SK-N-SH treated with all-trans-retinoic acid at 6 μM for 48 hours (cell line): Measurements from ENCODE around the gene INMT.

ENCODE experiments used
- ATAC-seq: fragments of 200-7000 bp; cut with Tn5 transposase; 3 replicates; pipeline ENCODE4 v1.9.1; 2020; ENCODE audit warnings: mild to moderate bottlenecking, moderate library complexity
- BACH2 ChIP-seq: fragments of 250-450 bp; sonication (Bioruptor Pico); IDR thresholded peaks from 2 replicates; pipeline ENCODE4 v1.9.0; 2021; ENCODE audit warnings: mild to moderate bottlenecking, borderline replicate concordance
- CSDC2 ChIP-seq: fragments of 250-450 bp; sonication (Bioruptor Pico); IDR thresholded peaks from 2 replicates; pipeline ENCODE4 v1.5.0; 2020; ENCODE audit warnings: mild to moderate bottlenecking, moderate library complexity
- GLIS3 ChIP-seq: fragments of 250-450 bp; sonication (Bioruptor Pico); IDR thresholded peaks from 2 replicates; pipeline ENCODE4 v1.5.0; 2020; ENCODE audit warnings: mild to moderate bottlenecking, moderate library complexity
- ISL1 ChIP-seq: fragments of 250-450 bp; sonication (Bioruptor Pico); IDR thresholded peaks from 2 replicates; pipeline ENCODE4 v2.1.2; 2022; ENCODE audit warnings: mild to moderate bottlenecking, moderate library complexity
- OSR1 ChIP-seq: fragments of 250-450 bp; sonication (Bioruptor Pico); IDR thresholded peaks from 2 replicates; pipeline ENCODE4 v1.8.0; 2022; ENCODE audit warnings: moderate library complexity, mild to moderate bottlenecking, inconsistent platforms
- PPARA ChIP-seq: fragments of 250-450 bp; sonication (Bioruptor Pico); IDR thresholded peaks from 2 replicates; pipeline ENCODE4 v1.5.0; 2020; ENCODE audit warnings: mild to moderate bottlenecking, borderline replicate concordance
- RARB ChIP-seq: fragments of 250-450 bp; sonication (Bioruptor Pico); IDR thresholded peaks from 2 replicates; pipeline ENCODE4 v1.8.0; 2021; ENCODE audit warnings: mild to moderate bottlenecking, moderate library complexity
- SNAI2 ChIP-seq: fragments of 250-450 bp; sonication (Bioruptor Pico); IDR thresholded peaks from 2 replicates; pipeline ENCODE4 v1.5.0; 2020; ENCODE audit warnings: mild to moderate bottlenecking, moderate library complexity
- TCF4 ChIP-seq: fragments of 250-450 bp; sonication (Bioruptor Pico); IDR thresholded peaks from 2 replicates; pipeline ENCODE4 v1.8.0; 2021; ENCODE audit warnings: mild to moderate bottlenecking, moderate library complexity, borderline replicate concordance
- TOX ChIP-seq: fragments of 250-450 bp; sonication (Bioruptor Pico); IDR thresholded peaks from 2 replicates; pipeline ENCODE4 v1.8.0; 2021; ENCODE audit warnings: mild to moderate bottlenecking, moderate library complexity, borderline replicate concordance
- ZC3H10 ChIP-seq: fragments of 250-450 bp; sonication (Bioruptor Pico); IDR thresholded peaks from 2 replicates; pipeline ENCODE4 v1.5.1; 2021; ENCODE audit warnings: mild to moderate bottlenecking, moderate library complexity
- ZFP3 ChIP-seq: fragments of 250-450 bp; sonication (Bioruptor Pico); IDR thresholded peaks from 2 replicates; pipeline ENCODE4 v1.5.0; 2020; ENCODE audit warnings: mild to moderate bottlenecking, moderate library complexity
- ZFP30 ChIP-seq: fragments of 450-650 bp; formaldehyde crosslinking; IDR thresholded peaks from 2 replicates; pipeline ENCODE4 v1.5.0; 2022; ENCODE audit warnings: mild to moderate bottlenecking, moderate library complexity
- ZNF565 ChIP-seq: fragments of 450-650 bp; formaldehyde crosslinking; conservative IDR thresholded peaks from 2 replicates; pipeline ENCODE4 v1.5.0; 2020; ENCODE audit warnings: low read depth, mild to moderate bottlenecking, moderate library complexity
- ZNF70 ChIP-seq: fragments of 450-650 bp; formaldehyde crosslinking; IDR thresholded peaks from 2 replicates; pipeline ENCODE4 v1.5.0; 2020; ENCODE audit warnings: mild to moderate bottlenecking, moderate library complexity
- ZNF8 ChIP-seq: fragments of 450-650 bp; formaldehyde crosslinking; IDR thresholded peaks from 2 replicates; pipeline ENCODE4 v1.5.0; 2020; ENCODE audit warnings: mild to moderate bottlenecking, moderate library complexity
- TF ChIP-seq, protein P1 (sequence below): fragments of 250-450 bp; sonication (Bioruptor Pico); IDR thresholded peaks from 2 replicates; pipeline ENCODE4 v1.8.0; 2021; ENCODE audit warnings: low read depth, mild to moderate bottlenecking, moderate library complexity, borderline replicate concordance
- TF ChIP-seq, protein P2 (sequence below): fragments of 250-450 bp; sonication (Bioruptor Pico); IDR thresholded peaks from 2 replicates; pipeline ENCODE4 v1.8.0; 2020; ENCODE audit warnings: mild to moderate bottlenecking, moderate library complexity, borderline replicate concordance
- TF ChIP-seq, protein P3 (sequence below): fragments of 250-450 bp; sonication (Bioruptor Pico); IDR thresholded peaks from 2 replicates; pipeline ENCODE4 v1.5.1; 2020; ENCODE audit warnings: low read depth, mild to moderate bottlenecking, moderate library complexity
- TF ChIP-seq, protein P4 (sequence below): fragments of 250-450 bp; sonication (Bioruptor Pico); IDR thresholded peaks from 2 replicates; pipeline ENCODE4 v1.5.0; 2020; ENCODE audit warnings: mild to moderate bottlenecking, moderate library complexity
- TF ChIP-seq, protein P5 (sequence below): fragments of 250-450 bp; sonication (Bioruptor Pico); IDR thresholded peaks from 2 replicates; pipeline ENCODE4 v1.5.1; 2021; ENCODE audit warnings: mild to moderate bottlenecking, moderate library complexity

Gene INMT

DNA sequence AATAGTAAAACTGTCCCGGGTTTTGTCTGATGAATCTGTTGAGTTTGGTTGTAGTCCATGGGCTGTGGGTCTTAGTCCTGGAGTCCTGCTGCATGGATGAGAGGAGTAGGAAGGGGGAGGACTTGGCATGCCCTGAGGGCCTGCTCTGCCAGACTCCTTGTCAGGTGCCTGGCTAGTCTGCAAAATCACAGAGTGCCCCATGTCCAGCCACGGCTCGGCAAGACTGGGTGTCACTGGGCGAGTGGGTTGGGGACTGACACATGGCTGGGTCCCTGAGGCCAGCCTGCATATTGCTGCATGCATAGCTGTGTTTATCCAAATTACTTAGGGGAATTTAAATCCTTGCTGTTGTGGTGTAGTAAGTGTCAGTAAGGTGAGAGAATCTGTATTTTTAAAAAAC lies 29.0 kb downstream of the INMT start:
- ATAC-seq: no peak
- no peak for TF ChIP-seq CSDC2
- no peak for TF ChIP-seq TOX
- TF ChIP-seq, protein P1, sequence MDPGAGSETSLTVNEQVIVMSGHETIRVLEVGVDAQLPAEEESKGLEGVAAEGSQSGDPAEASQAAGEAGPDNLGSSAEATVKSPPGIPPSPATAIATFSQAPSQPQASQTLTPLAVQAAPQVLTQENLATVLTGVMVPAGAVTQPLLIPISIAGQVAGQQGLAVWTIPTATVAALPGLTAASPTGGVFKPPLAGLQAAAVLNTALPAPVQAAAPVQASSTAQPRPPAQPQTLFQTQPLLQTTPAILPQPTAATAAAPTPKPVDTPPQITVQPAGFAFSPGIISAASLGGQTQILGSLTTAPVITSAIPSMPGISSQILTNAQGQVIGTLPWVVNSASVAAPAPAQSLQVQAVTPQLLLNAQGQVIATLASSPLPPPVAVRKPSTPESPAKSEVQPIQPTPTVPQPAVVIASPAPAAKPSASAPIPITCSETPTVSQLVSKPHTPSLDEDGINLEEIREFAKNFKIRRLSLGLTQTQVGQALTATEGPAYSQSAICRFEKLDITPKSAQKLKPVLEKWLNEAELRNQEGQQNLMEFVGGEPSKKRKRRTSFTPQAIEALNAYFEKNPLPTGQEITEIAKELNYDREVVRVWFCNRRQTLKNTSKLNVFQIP (CRISPR knock-in tag): no peak
- no peak for TF ChIP-seq TCF4
- TF ChIP-seq RARB (CRISPR knock-in tag): no peak
- TF ChIP-seq GLIS3 (CRISPR knock-in tag): no peak
- TF ChIP-seq ISL1 (CRISPR knock-in tag): no peak

DNA sequence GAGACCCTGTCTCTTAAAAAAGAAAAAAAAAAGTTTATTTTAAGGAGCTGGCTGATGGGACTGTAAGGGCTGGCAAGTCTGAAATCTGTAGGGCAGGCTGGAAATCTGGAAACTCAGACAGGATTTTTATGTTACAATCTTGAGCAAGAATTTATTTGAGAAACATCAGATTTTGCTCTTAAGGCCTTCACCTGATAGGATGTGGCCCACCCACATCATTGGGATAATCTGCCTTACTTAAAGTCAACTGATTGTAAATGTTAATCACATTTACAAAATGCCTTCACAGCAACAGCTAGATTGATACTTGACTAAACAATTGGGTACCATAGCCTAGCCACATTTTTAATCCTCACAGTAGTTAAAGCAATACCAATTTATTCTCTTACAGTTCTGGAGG lies 30.8 kb downstream of the INMT start:
- no peak for TF ChIP-seq GLIS3 (CRISPR knock-in tag)
- no peak for TF ChIP-seq ZC3H10 (CRISPR knock-in tag)
- TF ChIP-seq ZNF565: no peak
- no peak for TF ChIP-seq ZFP30
- TF ChIP-seq, protein P2, sequence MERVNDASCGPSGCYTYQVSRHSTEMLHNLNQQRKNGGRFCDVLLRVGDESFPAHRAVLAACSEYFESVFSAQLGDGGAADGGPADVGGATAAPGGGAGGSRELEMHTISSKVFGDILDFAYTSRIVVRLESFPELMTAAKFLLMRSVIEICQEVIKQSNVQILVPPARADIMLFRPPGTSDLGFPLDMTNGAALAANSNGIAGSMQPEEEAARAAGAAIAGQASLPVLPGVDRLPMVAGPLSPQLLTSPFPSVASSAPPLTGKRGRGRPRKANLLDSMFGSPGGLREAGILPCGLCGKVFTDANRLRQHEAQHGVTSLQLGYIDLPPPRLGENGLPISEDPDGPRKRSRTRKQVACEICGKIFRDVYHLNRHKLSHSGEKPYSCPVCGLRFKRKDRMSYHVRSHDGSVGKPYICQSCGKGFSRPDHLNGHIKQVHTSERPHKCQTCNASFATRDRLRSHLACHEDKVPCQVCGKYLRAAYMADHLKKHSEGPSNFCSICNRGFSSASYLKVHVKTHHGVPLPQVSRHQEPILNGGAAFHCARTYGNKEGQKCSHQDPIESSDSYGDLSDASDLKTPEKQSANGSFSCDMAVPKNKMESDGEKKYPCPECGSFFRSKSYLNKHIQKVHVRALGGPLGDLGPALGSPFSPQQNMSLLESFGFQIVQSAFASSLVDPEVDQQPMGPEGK (CRISPR knock-in tag): no peak
- TF ChIP-seq, protein P3, sequence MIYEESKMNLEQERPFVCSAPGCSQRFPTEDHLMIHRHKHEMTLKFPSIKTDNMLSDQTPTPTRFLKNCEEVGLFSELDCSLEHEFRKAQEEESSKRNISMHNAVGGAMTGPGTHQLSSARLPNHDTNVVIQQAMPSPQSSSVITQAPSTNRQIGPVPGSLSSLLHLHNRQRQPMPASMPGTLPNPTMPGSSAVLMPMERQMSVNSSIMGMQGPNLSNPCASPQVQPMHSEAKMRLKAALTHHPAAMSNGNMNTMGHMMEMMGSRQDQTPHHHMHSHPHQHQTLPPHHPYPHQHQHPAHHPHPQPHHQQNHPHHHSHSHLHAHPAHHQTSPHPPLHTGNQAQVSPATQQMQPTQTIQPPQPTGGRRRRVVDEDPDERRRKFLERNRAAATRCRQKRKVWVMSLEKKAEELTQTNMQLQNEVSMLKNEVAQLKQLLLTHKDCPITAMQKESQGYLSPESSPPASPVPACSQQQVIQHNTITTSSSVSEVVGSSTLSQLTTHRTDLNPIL (CRISPR knock-in tag): no peak
- TF ChIP-seq, protein P1 (CRISPR knock-in tag): no peak
- no peak for TF ChIP-seq ZNF8
- no peak for TF ChIP-seq CSDC2
- no peak for TF ChIP-seq ZFP3 (CRISPR knock-in tag)
- TF ChIP-seq SNAI2 (CRISPR knock-in tag): no peak
- TF ChIP-seq, all 23 proteins: peak for 0
- no peak for ATAC-seq

- no peak for TF ChIP-seq ZNF70 (CRISPR knock-in tag)
- no peak for TF ChIP-seq ZNF8
- TF ChIP-seq ISL1 (CRISPR knock-in tag): no peak
- TF ChIP-seq, protein P1 (CRISPR knock-in tag): no peak
- TF ChIP-seq PPARA: no peak
- TF ChIP-seq, protein P4, sequence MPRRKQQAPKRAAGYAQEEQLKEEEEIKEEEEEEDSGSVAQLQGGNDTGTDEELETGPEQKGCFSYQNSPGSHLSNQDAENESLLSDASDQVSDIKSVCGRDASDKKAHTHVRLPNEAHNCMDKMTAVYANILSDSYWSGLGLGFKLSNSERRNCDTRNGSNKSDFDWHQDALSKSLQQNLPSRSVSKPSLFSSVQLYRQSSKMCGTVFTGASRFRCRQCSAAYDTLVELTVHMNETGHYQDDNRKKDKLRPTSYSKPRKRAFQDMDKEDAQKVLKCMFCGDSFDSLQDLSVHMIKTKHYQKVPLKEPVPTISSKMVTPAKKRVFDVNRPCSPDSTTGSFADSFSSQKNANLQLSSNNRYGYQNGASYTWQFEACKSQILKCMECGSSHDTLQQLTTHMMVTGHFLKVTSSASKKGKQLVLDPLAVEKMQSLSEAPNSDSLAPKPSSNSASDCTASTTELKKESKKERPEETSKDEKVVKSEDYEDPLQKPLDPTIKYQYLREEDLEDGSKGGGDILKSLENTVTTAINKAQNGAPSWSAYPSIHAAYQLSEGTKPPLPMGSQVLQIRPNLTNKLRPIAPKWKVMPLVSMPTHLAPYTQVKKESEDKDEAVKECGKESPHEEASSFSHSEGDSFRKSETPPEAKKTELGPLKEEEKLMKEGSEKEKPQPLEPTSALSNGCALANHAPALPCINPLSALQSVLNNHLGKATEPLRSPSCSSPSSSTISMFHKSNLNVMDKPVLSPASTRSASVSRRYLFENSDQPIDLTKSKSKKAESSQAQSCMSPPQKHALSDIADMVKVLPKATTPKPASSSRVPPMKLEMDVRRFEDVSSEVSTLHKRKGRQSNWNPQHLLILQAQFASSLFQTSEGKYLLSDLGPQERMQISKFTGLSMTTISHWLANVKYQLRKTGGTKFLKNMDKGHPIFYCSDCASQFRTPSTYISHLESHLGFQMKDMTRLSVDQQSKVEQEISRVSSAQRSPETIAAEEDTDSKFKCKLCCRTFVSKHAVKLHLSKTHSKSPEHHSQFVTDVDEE: no peak
- no peak for TF ChIP-seq OSR1 (CRISPR knock-in tag)
- TF ChIP-seq BACH2 (CRISPR knock-in tag): no peak
- TF ChIP-seq, protein P5, sequence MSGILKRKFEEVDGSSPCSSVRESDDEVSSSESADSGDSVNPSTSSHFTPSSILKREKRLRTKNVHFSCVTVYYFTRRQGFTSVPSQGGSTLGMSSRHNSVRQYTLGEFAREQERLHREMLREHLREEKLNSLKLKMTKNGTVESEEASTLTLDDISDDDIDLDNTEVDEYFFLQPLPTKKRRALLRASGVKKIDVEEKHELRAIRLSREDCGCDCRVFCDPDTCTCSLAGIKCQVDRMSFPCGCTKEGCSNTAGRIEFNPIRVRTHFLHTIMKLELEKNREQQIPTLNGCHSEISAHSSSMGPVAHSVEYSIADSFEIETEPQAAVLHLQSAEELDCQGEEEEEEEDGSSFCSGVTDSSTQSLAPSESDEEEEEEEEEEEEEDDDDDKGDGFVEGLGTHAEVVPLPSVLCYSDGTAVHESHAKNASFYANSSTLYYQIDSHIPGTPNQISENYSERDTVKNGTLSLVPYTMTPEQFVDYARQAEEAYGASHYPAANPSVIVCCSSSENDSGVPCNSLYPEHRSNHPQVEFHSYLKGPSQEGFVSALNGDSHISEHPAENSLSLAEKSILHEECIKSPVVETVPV (CRISPR knock-in tag): no peak
- TF ChIP-seq CSDC2: no peak
- TF ChIP-seq ZNF565: no peak
- no peak for TF ChIP-seq SNAI2 (CRISPR knock-in tag)
- TF ChIP-seq TOX: no peak
- ATAC-seq: no peak
Measured at GRCh38 chr7:30785786-30786185, 33.9 kb downstream of the INMT start.
